ENCODE results near the gene ADCY4.

ADCY4 gene

GRCh38 chr14:24321212-24321975, 13.5 kb downstream of the ADCY4 start:
- Histone ChIP-seq H3K9ac (ENCODE audit: low read length) (no peak overlapping the region), H3F3A (ENCODE audit: insufficient read depth) (no peaks in the 10 kb centered on the region), H3K27me3 (ENCODE audit: low read length) (no peaks in the 10 kb centered on the region), H3K4me2 (ENCODE audit: low read depth, low read length, poor library complexity, severe bottlenecking) (no peak overlapping the region), H4K20me1 (ENCODE audit: low read depth, low read length) (no peaks in the 10 kb centered on the region), H3K27ac (ENCODE audit: low read depth, low read length) (no peak overlapping the region), H3K79me2 (ENCODE audit: insufficient read depth, low read length) (no peaks in the 10 kb centered on the region), H3K36me3 (ENCODE audit: low read length) (no peaks in the 10 kb centered on the region), H3K9me3 (ENCODE audit: insufficient read depth, low read length) (no peaks in the 10 kb centered on the region), H3K9me2 (replicated peaks; ENCODE audit: insufficient read depth, low read length) (no peaks in the 10 kb centered on the region), H3K4me3 (ENCODE audit: insufficient read depth, low read length, poor library complexity, severe bottlenecking) (no peak overlapping the region), H2AFZ (ENCODE audit: low read depth, low read length, severe bottlenecking) (no peak overlapping the region)
- TF ChIP-seq EZH2phosphoT487 (conservative IDR thresholded peaks at IDR 0.05; ENCODE audit: low read length) (no peak), CTCF (IDR thresholded peaks at IDR 0.05; ENCODE audit: insufficient read depth, low read length, poor library complexity, severe bottlenecking) (no peak)

GRCh38 chr14:24317141-24317928, 17.5 kb downstream of the ADCY4 start:
- Histone ChIP-seq H3K9ac (ENCODE audit: low read length) (no peak overlapping the region), H3K27me3 (ENCODE audit: low read length) (no peaks in the 10 kb centered on the region), H3K4me2 (ENCODE audit: low read depth, low read length, poor library complexity, severe bottlenecking) (no peak overlapping the region), H2AFZ (ENCODE audit: low read depth, low read length, severe bottlenecking) (no peak overlapping the region), H3K9me3 (ENCODE audit: insufficient read depth, low read length) (no peaks in the 10 kb centered on the region), H3K79me2 (ENCODE audit: insufficient read depth, low read length) (no peaks in the 10 kb centered on the region), H3K9me2 (replicated peaks; ENCODE audit: insufficient read depth, low read length) (no peaks in the 10 kb centered on the region), H4K20me1 (ENCODE audit: low read depth, low read length) (no peaks in the 10 kb centered on the region), H3K36me3 (ENCODE audit: low read length) (no peaks in the 10 kb centered on the region), H3F3A (ENCODE audit: insufficient read depth) (no peaks in the 10 kb centered on the region), H3K4me3 (ENCODE audit: insufficient read depth, low read length, poor library complexity, severe bottlenecking) (no peak overlapping the region), H3K27ac (ENCODE audit: low read depth, low read length) (no peak overlapping the region)
- TF ChIP-seq EZH2phosphoT487 (conservative IDR thresholded peaks at IDR 0.05; ENCODE audit: low read length) (no peak), CTCF (IDR thresholded peaks at IDR 0.05; ENCODE audit: insufficient read depth, low read length, poor library complexity, severe bottlenecking) (no peak)

GRCh38 chr14:24316597-24316950, 18.3 kb downstream of the ADCY4 start:
- Histone ChIP-seq H3K4me2 (ENCODE audit: low read depth, low read length, poor library complexity, severe bottlenecking) (no peak overlapping the region), H3K4me3 (ENCODE audit: insufficient read depth, low read length, poor library complexity, severe bottlenecking) (no peak overlapping the region), H3K9me3 (ENCODE audit: insufficient read depth, low read length) (no peaks in the 10 kb centered on the region), H3K9me2 (replicated peaks; ENCODE audit: insufficient read depth, low read length) (no peaks in the 10 kb centered on the region), H3K79me2 (ENCODE audit: insufficient read depth, low read length) (no peaks in the 10 kb centered on the region), H4K20me1 (ENCODE audit: low read depth, low read length) (no peaks in the 10 kb centered on the region), H3K27ac (ENCODE audit: low read depth, low read length) (no peak overlapping the region), H3K9ac (ENCODE audit: low read length) (no peak overlapping the region), H3K27me3 (ENCODE audit: low read length) (no peaks in the 10 kb centered on the region), H2AFZ (ENCODE audit: low read depth, low read length, severe bottlenecking) (no peak overlapping the region), H3K36me3 (ENCODE audit: low read length) (no peaks in the 10 kb centered on the region), H3F3A (ENCODE audit: insufficient read depth) (no peaks in the 10 kb centered on the region)
- TF ChIP-seq CTCF (IDR thresholded peaks at IDR 0.05; ENCODE audit: insufficient read depth, low read length, poor library complexity, severe bottlenecking) = no peak
- TF ChIP-seq EZH2phosphoT487 (conservative IDR thresholded peaks at IDR 0.05; ENCODE audit: low read length) = no peak
